HG03175 (cell line): Measurements from ENCODE around the gene MRPL58.
"Not testable (repeated sequence)": the region's sequence is repeated elsewhere in the genome, so short reads cannot be mapped to it uniquely, and the experiment has no call there.

Source experiments
- ATAC-seq: cut with Tn5 transposase; IDR thresholded peaks from one replicate; pipeline ENCODE4 v1.9.1; 2021; ENCODE audit warnings: mild to moderate bottlenecking, moderate library complexity; ENCODE audit not compliant: unreplicated experiment

Gene MRPL58

GRCh38 chr17:75012346-75013091 lies at the start of gene MRPL58:
TSS of gene MRPL58 (plus strand) at chr17:75012670. CDS start at chr17:75012687, 17 bp downstream.
- peak; percentile 88 for ATAC-seq

DNA sequence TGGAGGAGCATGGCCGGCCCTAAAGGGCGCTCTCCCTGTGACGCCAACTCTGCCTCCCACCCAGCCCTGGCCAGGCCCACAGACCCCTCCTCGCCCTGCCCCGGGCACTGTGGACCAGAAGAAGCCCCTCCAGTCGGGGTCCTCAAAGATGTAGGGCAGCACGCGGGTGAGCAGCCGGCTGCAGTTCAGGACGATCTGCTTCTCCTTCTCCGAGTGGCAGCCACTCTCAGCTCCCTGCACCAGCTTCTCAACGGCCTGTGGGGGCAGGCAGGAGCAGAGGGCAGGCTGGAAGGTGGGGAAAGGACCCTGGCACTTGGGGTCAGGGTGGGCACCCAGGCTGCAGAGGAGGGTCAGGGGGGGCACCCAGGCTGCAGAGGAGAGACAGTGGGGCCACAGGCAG lies 48.8 kb upstream of the MRPL58 start:
- no peak for ATAC-seq

DNA sequence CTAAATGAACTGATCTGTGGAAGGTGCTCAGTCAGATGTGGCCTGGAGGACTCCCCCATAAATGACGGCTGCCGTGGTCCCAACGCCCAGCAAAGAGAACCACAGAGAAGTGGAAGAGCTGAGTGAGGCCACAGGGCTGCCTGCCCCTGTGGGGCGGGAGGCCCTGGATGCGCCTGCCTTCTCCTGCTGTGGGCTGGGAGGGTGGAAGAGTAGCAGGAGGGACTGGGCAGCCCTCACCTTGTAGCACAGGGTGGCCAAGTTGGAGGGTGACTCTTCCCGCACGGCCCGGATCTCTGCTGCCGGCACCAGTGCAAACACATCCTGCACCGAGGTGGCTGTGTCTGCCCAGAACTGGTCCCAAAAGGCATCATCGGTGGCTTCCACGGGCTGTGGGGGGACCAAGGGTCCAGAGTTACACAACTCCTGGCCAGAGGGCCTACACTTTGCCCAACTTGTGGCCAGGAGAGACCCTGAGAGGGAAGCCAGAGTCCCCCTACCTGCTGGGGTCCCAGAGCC lies 48.2 kb upstream of the MRPL58 start:
- ATAC-seq, result no peak

DNA sequence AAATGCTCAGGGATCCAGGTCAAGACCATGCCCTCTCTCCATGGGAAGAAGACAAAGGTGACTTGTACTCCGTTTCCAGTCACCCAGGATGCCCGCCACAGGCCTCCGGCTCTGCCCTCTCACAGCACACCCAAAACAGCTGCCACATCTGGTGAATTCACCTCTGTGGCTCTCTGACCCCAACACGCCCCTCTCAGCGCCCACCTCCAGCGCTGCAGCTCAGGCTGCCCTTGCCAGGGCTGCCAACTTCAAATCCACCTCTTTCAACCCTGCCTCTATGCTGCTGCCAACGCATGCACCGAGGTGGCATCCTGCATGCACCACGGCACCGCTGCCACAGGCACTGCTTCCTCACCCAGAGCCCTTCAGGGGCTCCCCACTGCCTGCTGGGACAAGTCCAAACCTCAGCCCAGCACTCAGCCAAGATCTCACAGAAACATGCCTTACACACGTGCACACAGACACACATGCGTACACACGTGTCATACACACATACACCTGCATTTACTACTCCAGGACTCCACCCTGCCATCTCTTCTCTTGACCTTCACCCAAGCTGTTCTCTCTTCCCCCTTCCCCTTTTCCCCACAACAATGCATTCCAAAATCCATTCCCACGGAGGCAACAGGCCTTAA lies 47.4 kb upstream of the MRPL58 start:
- no peak for ATAC-seq

DNA sequence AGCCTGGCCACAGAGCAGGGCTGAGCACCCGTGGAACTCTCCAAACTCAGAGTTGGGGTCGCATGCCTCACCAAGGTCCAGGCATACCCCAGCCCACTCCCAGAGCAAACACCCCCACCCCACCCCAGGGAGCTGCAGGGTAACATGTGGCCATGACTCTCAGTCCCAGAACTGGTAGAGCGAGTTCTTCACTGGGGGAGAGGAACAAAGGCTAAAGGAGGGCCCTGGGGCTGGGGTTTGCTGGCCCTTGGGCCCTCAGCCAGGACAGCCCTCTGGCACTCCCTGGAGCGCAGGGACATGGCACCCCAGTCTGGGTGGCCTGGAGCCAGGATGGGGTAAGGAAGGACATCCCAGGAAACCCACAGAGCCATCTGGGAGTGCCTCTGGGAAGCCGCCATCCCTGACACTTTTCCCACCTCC lies 44.1 kb upstream of the MRPL58 start:
- ATAC-seq, result no peak

- ATAC-seq, result not testable (repeated sequence)
These were observed 43.0 kb upstream of the MRPL58 start for GRCh38 chr17:74969501-74969900.

GRCh38 chr17:74970395-74970794 lies 42.1 kb upstream of the MRPL58 start:
- ATAC-seq, result no peak

DNA sequence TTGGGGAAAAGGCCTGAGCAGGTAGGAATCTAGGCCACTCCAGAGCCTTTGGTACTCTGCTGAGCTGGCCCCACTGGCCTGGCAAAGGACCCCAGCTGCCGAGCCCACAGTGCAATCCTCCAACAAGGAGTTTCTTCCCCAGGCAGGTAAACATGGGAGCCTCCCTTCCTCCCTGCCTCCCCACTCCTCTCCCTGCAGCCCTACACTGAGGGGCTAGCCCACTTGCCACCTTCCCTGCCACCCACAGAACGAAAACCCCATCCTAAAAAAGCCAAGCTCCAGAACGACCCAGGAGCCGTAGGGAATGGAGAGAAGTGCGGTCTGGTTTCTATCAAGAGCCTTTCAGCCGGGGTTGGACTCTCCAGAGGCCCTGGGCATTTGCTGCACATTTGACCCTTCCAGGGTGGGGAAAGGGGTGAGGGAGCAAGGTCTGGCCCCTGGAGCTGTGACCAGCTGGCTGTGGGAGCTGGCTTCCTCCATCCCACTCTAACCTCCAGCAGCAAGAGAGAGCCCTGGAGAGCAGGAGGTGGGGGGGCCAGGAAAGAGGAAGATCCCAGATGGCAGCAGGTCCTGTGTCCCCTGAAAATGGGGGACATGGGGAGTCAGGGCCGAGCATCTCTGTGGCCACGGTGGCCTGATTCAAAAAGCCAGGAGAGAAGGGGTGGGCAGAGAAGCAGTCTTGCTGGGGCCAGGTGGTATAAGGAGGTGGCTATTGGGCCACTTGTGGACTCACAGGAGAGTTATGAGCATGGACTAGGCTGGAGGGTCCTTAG lies 41.2 kb upstream of the MRPL58 start:
- no peak for ATAC-seq

- ATAC-seq, result no peak
These were observed 40.7 kb upstream of the MRPL58 start for GRCh38 chr17:74971842-74972106.

- no peak for ATAC-seq
These were observed 40.1 kb upstream of the MRPL58 start, which contains the start of gene HID1 for GRCh38 chr17:74972107-74972972. TSS of gene HID1 (minus strand) at chr17:74972759. CDS start at chr17:74972656, 103 bp downstream.

GRCh38 chr17:74972973-74973328 lies 39.5 kb upstream of the MRPL58 start:
- no peak for ATAC-seq

DNA sequence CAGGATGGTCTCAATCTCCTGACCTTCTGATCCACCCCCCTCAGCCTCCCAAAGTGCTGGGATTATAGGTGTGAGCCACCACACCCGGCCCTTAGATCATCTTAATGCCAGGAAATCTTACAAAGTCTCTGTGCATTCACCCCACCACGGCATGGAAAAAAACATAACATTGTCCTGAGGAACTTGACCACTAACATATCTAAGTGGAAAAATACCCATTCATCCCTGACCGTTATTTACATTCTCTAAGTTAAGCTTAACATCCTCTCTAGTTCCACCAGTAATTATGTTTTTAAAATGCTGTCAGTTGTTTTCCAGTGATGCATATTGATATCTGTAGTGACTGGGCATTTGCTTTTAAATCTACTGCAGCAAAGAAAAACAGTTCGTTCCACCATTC lies 36.5 kb upstream of the MRPL58 start:
- ATAC-seq, result no peak

GRCh38 chr17:74977802-74978201 lies 34.7 kb upstream of the MRPL58 start:
- no peak for ATAC-seq

- ATAC-seq, result no peak
These were observed 34.2 kb upstream of the MRPL58 start for GRCh38 chr17:74978240-74978639.

- ATAC-seq, result no peak
These were observed 32.9 kb upstream of the MRPL58 start for GRCh38 chr17:74979408-74980146.

GRCh38 chr17:74981318-74981978 lies 31.0 kb upstream of the MRPL58 start:
- no peak for ATAC-seq

DNA sequence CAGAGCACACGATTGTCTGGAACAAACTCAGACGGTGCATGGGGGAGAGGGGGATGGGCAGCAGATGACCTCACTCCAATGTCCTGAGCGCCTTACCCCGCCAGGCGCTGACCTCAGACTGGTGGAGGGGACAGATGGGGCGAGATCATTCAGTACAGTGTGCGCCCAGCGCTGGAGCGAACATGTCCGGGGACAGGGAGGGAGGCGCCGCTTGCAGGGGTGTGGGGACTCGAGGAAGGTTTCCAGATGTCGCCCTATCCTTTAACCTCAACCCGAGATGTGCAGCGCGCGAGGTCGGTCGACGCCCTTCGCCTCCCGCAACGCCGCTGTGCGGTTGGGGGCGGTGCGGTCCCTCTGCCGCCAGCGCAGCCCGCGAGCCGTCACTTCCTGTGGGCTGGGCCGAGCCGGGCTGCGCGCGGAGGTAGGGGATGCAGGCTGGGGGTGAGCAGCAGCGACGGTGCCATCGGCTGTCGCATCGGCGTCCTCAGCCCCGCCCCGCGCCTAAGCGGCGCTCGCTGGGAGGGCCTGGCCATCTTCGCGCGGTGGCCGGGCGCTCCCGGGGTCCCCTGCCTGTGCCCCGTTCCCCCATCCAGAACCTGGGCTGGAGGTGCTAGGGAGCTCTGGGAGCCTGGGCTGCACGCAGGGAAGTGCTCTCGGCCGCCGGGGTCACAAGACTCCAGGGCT lies 30.3 kb upstream of the MRPL58 start:
- ATAC-seq, result peak; percentile 58

DNA sequence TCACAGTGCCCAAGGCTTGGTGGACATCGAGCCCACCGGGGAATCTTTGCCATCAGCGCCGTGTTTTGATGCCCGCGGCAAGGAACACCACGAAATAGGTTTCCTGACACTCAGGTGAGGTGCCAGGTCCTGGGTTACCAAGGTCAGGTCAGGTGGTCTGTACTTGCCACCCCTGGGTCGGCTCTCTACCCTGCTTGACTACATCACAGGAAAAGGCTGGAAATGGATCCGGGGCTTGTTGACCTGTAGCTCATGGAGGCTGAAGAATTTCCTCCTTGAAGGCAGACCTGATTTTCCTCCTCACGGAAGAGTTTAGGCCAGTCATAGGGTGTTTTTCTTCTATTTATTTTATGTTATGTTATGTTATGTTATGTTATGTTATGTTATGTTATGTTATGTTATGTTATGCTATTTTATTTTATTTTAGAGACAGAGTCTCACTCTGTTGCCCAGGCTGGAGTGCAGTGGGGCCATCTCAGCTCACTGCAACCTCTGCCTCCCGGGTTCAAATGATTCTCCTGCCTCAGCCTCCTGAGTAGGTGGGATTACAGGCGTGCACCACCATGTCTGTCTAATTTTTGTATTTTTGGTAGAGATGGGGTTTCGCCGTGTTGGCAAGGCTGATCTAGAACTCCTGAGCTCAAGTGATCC lies 29.7 kb upstream of the MRPL58 start:
- ATAC-seq, result not testable (repeated sequence)

DNA sequence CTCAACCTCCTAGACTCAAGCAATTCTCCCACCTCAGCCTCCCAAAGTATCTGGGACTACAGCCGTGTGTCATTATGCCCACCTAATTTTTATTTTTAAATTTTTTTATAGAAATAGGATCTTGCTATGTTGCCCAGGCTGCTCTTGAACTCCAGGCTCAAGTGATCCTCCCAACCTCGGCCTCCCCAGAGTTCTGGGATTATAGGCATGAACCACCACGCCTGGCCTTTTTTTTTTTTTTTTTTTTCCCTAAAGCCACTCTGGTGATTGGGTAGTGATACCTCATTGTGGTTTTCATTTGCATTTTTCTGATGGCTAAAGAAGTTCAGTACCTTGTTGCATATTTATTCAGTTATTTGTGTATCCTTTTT lies 26.3 kb upstream of the MRPL58 start:
- no peak for ATAC-seq
